Psoas muscle (tissue), 8 donors: ENCODE measurements around the gene FAAH. TPM values are rescaled to one million over a fixed set of nuclear protein-coding genes. Genes with fewer than 3 reads are reported as not detected.

Source experiments
- ATAC-seq, 4 donors: fragments of 200-7000 bp; cut with Tn5 transposase; one replicate each; pipeline ENCODE4 v1.9.1; 2020; ENCODE audit warnings: moderate library complexity in 3 of 4, mild to moderate bottlenecking in 2 of 4
- DNase-seq, 2 donors: peaks; one replicate each; pipeline ENCODE4 v3.0.0-alpha.2; 2020
- H3K27ac ChIP-seq: fragments of 200-600 bp; one replicate; pipeline ENCODE4 v1.8.0; 2022
- H3K27me3 ChIP-seq, 3 donors: fragments of 200-600 bp in 1 of 3; one replicate each; pipeline versions ENCODE4 v1.6.1 to v1.8.0; 2013 to 2022; ENCODE audit warnings: low read length in 2 of 3, mild to moderate bottlenecking in 2 of 3, moderate library complexity in 1 of 3; ENCODE audit not compliant: insufficient read depth in 3 of 3
- H3K36me3 ChIP-seq, 2 donors: fragments of 200-600 bp in 1 of 2; one replicate each; pipeline versions ENCODE4 v1.6.1 to v1.8.0; 2013 to 2022; ENCODE audit warnings: low read depth in 1 of 2, mild to moderate bottlenecking in 1 of 2, moderate library complexity in 1 of 2; ENCODE audit not compliant: insufficient read depth in 1 of 2
- H3K4me1 ChIP-seq: fragments of 200-600 bp; one replicate; pipeline ENCODE4 v1.8.0; 2022
- H3K4me3 ChIP-seq: fragments of 200-600 bp; one replicate; pipeline ENCODE4 v1.8.0; 2022; ENCODE audit warnings: mild to moderate bottlenecking
- H3K9me3 ChIP-seq: fragments of 200-600 bp; one replicate; pipeline ENCODE4 v1.8.0; 2022
- CTCF ChIP-seq: fragments of 200-600 bp; IDR thresholded peaks from one replicate; pipeline ENCODE4 v1.8.0; 2022; ENCODE audit warnings: antibody characterized with exemption
- WGBS, 3 donors: extraction: QIAGEN DNeasy Blood & Tissue Kit; methylation state at CpG; one replicate each; pipeline versions ENCODE4 v1.1.6 to v1.1.7; 2013; 5-methylcytosine and 5-hydroxymethylcytosine counted together
- intact Hi-C, 2 donors: fragments of 100-400 bp; cut with DNase I; formaldehyde crosslinking; loops; one replicate each; pipeline versions ENCODE4 v1.11.0 to v1.14.2; 2022
- polyA plus RNA-seq, 3 donors: library from polyadenylated mRNA; stranded (reverse); fragments of 200-250 nt; gene quantifications; one replicate each; pipeline ENCODE4 v1.2.3, GENCODE V29; 2013
- total RNA-seq, 4 donors: library from RNA; stranded (reverse); fragmentation: NEBNext Ultra II Directional in 2 of 4; extraction: Animal tissue kit (Norgen Biotek cat#: 25700) in 2 of 4; gene quantifications; one replicate each; pipeline versions ENCODE4 v1.2.1 to v1.2.4, GENCODE V29; 2021 to 2023
- donor health status: healthy with polysubstance abuse.
- donor health status: DM: no; HTN: no; CAD: no; lungs with moderate emphysema.
- donor health status: Bipolar disorder and iron deficiency.
- donor health status: healthy.
- donor health status: DM: yes; HTN: yes; CAD: no.
- donor health status: DM: no; HTN: no; CAD: no.
- donor health status: DM: no; HTN: no; CAD: no.
- donor health status: DM: yes; HTN: yes; CAD: no.

FAAH gene
- total and polyA plus RNA-seq, 7 donors: 1.6 to 11.0 (median 5.7) TPM

- WGBS, 3 donors: 34 to 41% (median 38%) methylated on average over 15 of the region's 15 CpGs
- ATAC-seq (peak; percentile 52 to 81 (median 75)), DNase-seq (peak; percentile 71 to 86)
- Histone ChIP-seq H3K27ac (no peak overlapping the region), H3K36me3 (no peaks in the 10 kb centered on the region), H3K4me3 (no peak overlapping the region), H3K4me1 (no peaks in the 10 kb centered on the region), H3K27me3 (peaks cover 0 to 41% (median 13%) of the 10 kb centered on the region in 3 donors), H3K9me3 (no peaks in the 10 kb centered on the region)
- TF ChIP-seq CTCF: peak; percentile 87
- intact Hi-C loops: loop anchor here (1.0 to 2.0 kb wide), 2 partner anchors 80 to 81 kb away; no protein-coding TSS in a partner anchor
These were observed 52.8 kb downstream of the FAAH start for GRCh38 chr1:46446646-46447498.

DNA sequence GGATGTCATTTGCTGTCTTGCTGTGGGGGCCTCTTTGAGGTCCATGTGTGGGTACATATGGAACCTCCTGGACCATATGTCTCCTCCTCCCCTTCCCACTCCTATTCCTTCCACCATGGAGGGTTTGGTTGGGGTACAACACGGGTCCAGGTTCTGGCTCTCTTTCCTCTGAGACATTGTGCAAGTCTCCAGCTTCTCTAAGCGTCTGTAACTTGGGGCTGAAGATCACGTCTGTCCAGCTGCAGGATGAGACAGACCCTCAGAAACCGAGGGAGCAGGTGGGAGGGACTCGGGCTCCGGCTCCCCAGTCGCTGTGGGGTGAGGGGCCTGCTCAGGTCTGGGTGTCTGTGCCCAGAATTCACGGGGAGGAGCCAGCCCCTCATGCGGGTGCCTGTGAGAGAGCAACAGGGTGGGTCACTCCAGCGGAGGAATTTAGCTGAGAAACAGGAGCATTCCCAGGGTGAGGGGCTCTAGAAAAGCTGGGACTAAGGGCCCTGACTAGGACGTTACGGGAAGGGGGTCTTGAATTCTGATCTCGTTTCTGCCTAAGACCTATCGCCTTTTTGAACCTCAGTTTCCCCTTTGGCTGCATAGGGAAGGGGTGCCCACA lies 53.5 kb downstream of the FAAH start:
- ATAC-seq (no peak), DNase-seq (no peak)
- Histone ChIP-seq H3K9me3 (no peaks in the 10 kb centered on the region), H3K4me1 (no peaks in the 10 kb centered on the region), H3K4me3 (peak overlapping the region; percentile 60), H3K27me3 (peaks cover 0 to 41% (median 13%) of the 10 kb centered on the region in 3 donors), H3K27ac (no peak overlapping the region), H3K36me3 (no peaks in the 10 kb centered on the region)
- no peak for TF ChIP-seq CTCF
- intact Hi-C loops: loop anchor here (1.0 to 2.0 kb wide), 2 partner anchors 79 to 81 kb away; no protein-coding TSS in a partner anchor
- WGBS, 3 donors: 46 to 54% (median 48%) methylated on average over 14 of the region's 14 CpGs

DNA sequence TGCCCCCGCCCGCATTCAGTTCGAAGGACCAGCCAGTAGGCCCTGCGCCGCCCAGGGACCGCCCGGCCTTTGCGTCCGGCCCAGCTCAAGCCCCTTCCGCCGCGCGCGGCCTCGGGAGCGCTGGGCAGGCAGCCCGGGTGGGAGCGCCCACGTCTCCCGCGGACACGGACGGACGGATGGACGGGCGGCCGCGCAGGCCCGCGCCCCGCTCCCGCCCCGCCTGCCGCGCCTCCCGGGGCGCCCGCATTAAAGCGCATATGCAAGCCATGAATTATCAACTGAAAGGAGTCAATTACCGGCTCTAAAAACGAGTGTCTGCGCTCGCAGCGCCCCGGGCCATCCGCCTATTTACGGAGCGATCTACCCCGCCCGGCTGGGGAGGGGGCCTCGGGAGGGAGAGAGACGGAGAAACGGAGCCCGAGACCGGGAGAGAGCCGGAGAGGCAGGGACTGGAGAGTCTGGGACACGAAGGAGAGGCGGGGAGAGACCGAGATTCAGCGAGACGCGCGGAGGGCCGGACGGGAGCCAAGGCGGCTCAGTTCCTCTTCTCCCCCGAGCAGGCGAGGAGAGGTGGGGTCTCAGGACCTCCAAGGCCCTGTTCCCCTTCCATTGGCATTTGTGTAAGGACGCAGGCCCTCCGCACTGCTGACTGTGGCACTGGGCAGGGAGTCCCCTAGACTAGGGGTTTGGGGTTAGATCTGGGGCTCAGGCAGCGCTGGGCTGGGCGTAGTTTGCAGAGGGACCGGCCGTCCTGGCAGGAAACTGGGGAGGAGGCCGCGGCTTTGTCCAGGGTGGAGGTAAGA lies 54.2 kb downstream of the FAAH start:
- Histone ChIP-seq H3K36me3 (no peaks in the 10 kb centered on the region), H3K4me3 (peak overlapping the region; percentile 60), H3K27ac (no peak overlapping the region), H3K27me3 (peaks cover 0 to 45% (median 13%) of the 10 kb centered on the region in 3 donors), H3K9me3 (no peaks in the 10 kb centered on the region), H3K4me1 (no peaks in the 10 kb centered on the region)
- TF ChIP-seq CTCF: no peak
- ATAC-seq: peak in 2 of 4 donors; percentile 5 to 41
- DNase-seq: peak in 1 of 2 donors; percentile 32
- 4 to 6% (median 5%) methylated on average over 62 to 76 of the region's 76 CpGs for WGBS, 3 donors
- intact Hi-C loops: no loop called here

- no peaks in the 10 kb centered on the region for H3K9me3 ChIP-seq
- ATAC-seq: no peak
- intact Hi-C loops: no loop called here
- no peaks in the 10 kb centered on the region for H3K36me3 ChIP-seq
- no peak for DNase-seq
- WGBS, 3 donors: 78 to 80% (median 80%) methylated on average over 6 of the region's 6 CpGs
- H3K27ac ChIP-seq: no peak overlapping the region
- no peak for TF ChIP-seq CTCF
- H3K4me1 ChIP-seq: no peaks in the 10 kb centered on the region
- no peak overlapping the region for H3K4me3 ChIP-seq
- peaks cover 0 to 50% (median 13%) of the 10 kb centered on the region in 3 donors for H3K27me3 ChIP-seq
These were observed 55.4 kb downstream of the FAAH start for GRCh38 chr1:46449223-46450159.
